Gastroesophageal sphincter (tissue), 4 donors: ENCODE measurements around the gene CALHM2. TPM values are rescaled to one million over a fixed set of nuclear protein-coding genes. Genes with fewer than 3 reads are reported as not detected.

Source experiments
- ATAC-seq: fragments of 150-250 bp; one replicate; pipeline ENCODE4 v1.9.1; 2016; ENCODE audit warnings: mild to moderate bottlenecking, moderate library complexity
- H3K27ac ChIP-seq, 4 donors: fragments of 200-600 bp; sonication (generic) in 3 of 4; 1 replicate in 3 of 4; 2 replicates in 1 of 4; pipeline ENCODE4 v1.5.1; 2016 to 2019
- H3K27me3 ChIP-seq: fragments of 200-600 bp; sonication (generic); one replicate; pipeline ENCODE4 v1.5.1; 2019
- H3K36me3 ChIP-seq, 2 donors: fragments of 200-600 bp; sonication (generic); one replicate each; pipeline ENCODE4 v1.5.1; 2019; ENCODE audit warnings: control low read depth in 1 of 2
- H3K4me1 ChIP-seq, 3 donors: fragments of 200-600 bp; sonication (generic); 1 replicate in 2 of 3; 2 replicates in 1 of 3; pipeline ENCODE4 v1.5.1; 2016 to 2019; ENCODE audit warnings: control low read depth in 2 of 3
- H3K4me3 ChIP-seq, 2 donors: fragments of 200-600 bp; sonication (generic); one replicate each; pipeline ENCODE4 v1.5.1; 2019; ENCODE audit warnings: mild to moderate bottlenecking in 1 of 2, moderate library complexity in 1 of 2
- H3K9me3 ChIP-seq, 3 donors: fragments of 200-600 bp; sonication (generic); one replicate each; pipeline ENCODE4 v1.5.1; 2017 to 2019; ENCODE audit warnings: control low read depth in 2 of 3
- EP300 ChIP-seq: sonication (generic); formaldehyde crosslinking; IDR thresholded peaks from one replicate; pipeline ENCODE4 v1.6.1; 2017; ENCODE audit warnings: antibody characterized with exemption, mild to moderate bottlenecking
- POLR2A ChIP-seq, 2 donors: fragments of 450-650 bp; IDR thresholded peaks; one replicate each; pipeline ENCODE4 v1.6.1; 2017; ENCODE audit warnings: antibody characterized with exemption in 2 of 2, mild to moderate bottlenecking in 2 of 2, moderate library complexity in 1 of 2
- POLR2AphosphoS5 ChIP-seq: sonication (generic); formaldehyde crosslinking; IDR thresholded peaks from one replicate; pipeline ENCODE4 v1.6.1; 2017; ENCODE audit warnings: antibody characterized with exemption
- WGBS, 2 donors: methylation state at CpG; one replicate each; pipeline ENCODE4 v1.1.5; 2018; ENCODE audit warnings: low coverage in 1 of 2; 5-methylcytosine and 5-hydroxymethylcytosine counted together
- total RNA-seq, 4 donors: library from RNA; depleted of rRNA; stranded (reverse); fragments of >200 nt; gene quantifications; one replicate each; pipeline ENCODE4 v1.1.0, GENCODE V29; 2016
- TF ChIP-seq, protein P1 (sequence below), 4 experiments: fragments of 200-600 bp in 2 of 4; fragments of 450-650 bp in 2 of 4; sonication (generic) in 1 of 4; IDR thresholded peaks; one replicate each; pipeline ENCODE4 v1.5.1; 2017 to 2019; ENCODE audit warnings: antibody characterized with exemption in 4 of 4, mild to moderate bottlenecking in 2 of 4, moderate library complexity in 2 of 4

CALHM2 gene
- total RNA-seq, 4 donors from 2014 or later, result 30.8 to 69.3 (median 49.6) TPM

DNA sequence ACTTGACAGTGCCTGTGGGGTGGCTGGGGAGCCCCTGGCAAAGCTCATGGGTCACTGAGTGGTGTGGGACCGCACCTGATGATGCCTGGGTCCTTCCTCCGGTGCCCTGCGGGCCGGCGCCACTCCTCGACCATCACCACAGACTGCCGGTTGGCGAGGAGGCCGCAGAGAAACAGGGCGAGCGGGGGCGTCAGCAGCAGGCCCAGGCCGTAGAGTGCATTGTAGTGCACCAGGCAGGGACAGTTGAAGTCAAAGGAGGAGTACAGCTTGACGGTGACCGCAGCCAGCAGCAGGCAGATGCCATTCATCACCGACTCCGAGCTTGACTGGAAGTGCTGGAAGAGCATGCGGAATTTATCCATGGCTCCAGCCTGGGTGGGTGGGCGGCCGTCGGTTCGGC, 26.5 kb upstream of the CALHM2 start:
- no peak for ATAC-seq
- peaks cover 0 to 15% (median 0%) of the 10 kb centered on the region in 3 donors for H3K4me1 ChIP-seq
- TF ChIP-seq POLR2AphosphoS5 (no peak), EP300 (no peak)
- no peaks in the 10 kb centered on the region for H3K36me3 ChIP-seq
- peaks cover 22% of the 10 kb centered on the region for H3K27me3 ChIP-seq
- WGBS, 2 donors, result 93% methylated on average over 3 of the region's 22 CpGs; no CpG with 5 or more reads in 1 of the 2 donors
- no peaks in the 10 kb centered on the region for H3K9me3 ChIP-seq
- H3K4me3 ChIP-seq, result no peak overlapping the region
- no peak overlapping the region for H3K27ac ChIP-seq

DNA sequence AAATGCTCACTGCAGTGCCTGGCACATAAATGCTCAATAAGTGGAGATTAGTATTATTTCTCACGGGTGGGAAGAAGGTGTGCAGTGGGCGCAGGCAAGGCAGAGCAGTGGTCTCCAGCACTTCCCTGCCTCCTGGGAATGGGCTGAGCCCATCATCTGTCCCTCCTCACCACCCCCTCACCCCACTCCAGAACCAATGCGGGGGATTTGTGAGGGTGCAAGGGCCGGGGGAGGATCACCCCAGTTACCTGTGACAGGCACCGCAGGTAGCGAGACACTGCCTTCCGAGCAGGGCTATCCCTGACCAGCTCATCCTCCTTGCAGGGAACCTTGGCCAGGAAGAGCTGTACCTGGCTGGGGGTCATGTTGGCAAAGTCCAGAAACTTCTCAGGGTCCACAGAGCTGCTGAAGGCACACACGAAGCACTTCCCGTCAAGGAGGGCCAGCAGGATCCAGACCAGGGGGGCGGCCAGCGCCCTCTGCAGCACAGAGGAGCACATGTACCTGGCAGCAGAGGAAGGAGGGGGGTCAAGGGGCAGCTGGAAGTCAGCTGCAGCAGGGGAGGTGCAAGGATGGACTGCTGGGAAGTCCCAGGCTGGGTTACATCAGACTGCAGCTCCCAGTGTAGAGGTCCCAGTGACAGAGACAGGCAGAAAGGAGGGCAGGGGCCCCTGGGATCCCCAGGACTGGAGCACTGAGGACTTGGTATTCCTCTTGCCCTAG, 24.0 kb upstream of the CALHM2 start:
- Histone ChIP-seq H3K9me3 (no peaks in the 10 kb centered on the region), H3K36me3 (no peaks in the 10 kb centered on the region), H3K27me3 (peaks cover 26% of the 10 kb centered on the region), H3K27ac (no peak overlapping the region), H3K4me1 (peaks cover 0 to 18% (median 4%) of the 10 kb centered on the region in 3 donors), H3K4me3 (no peak overlapping the region)
- TF ChIP-seq, protein P1, sequence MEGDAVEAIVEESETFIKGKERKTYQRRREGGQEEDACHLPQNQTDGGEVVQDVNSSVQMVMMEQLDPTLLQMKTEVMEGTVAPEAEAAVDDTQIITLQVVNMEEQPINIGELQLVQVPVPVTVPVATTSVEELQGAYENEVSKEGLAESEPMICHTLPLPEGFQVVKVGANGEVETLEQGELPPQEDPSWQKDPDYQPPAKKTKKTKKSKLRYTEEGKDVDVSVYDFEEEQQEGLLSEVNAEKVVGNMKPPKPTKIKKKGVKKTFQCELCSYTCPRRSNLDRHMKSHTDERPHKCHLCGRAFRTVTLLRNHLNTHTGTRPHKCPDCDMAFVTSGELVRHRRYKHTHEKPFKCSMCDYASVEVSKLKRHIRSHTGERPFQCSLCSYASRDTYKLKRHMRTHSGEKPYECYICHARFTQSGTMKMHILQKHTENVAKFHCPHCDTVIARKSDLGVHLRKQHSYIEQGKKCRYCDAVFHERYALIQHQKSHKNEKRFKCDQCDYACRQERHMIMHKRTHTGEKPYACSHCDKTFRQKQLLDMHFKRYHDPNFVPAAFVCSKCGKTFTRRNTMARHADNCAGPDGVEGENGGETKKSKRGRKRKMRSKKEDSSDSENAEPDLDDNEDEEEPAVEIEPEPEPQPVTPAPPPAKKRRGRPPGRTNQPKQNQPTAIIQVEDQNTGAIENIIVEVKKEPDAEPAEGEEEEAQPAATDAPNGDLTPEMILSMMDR (IDR thresholded peaks at IDR 0.05), result no peak
- TF ChIP-seq EP300, result no peak
- TF ChIP-seq POLR2AphosphoS5, result no peak
- TF ChIP-seq POLR2A (IDR thresholded peaks at IDR 0.05), result no peak
- no peak for ATAC-seq
- WGBS, 2 donors, result no CpG with 5 or more reads among the region's 11 CpGs

DNA sequence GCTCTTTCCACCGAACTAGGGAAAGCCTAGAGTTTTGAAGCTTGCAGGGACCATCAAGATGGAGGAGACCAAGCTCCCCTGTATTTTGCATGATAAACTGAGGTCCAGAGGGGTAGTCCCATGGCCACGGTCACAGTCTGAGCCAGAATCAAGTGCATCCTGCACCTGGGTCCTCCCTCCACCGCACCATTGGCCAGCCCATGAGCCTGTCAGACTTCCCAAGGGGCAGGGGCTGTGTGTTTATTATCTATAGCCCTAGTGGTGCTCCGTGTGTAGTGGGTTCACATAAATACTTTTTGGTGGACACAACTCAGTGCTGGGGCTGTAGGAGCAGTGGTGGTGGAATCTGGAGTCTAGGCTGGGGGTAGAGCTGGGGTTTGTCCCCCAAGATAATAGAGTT, 23.3 kb upstream of the CALHM2 start:
- no peak for ATAC-seq
- peaks cover 26% of the 10 kb centered on the region for H3K27me3 ChIP-seq
- no peaks in the 10 kb centered on the region for H3K9me3 ChIP-seq
- TF ChIP-seq POLR2AphosphoS5, result no peak
- no peak for TF ChIP-seq POLR2A (IDR thresholded peaks at IDR 0.05)
- no peak for TF ChIP-seq EP300
- TF ChIP-seq, protein P1 (IDR thresholded peaks at IDR 0.05), result no peak
- peaks cover 0 to 16% (median 5%) of the 10 kb centered on the region in 3 donors for H3K4me1 ChIP-seq
- no peak overlapping the region for H3K4me3 ChIP-seq
- no peaks in the 10 kb centered on the region for H3K36me3 ChIP-seq
- 82 to 100% methylated on average over 1 to 2 of the region's 4 CpGs for WGBS, 2 donors
- H3K27ac ChIP-seq, result no peak overlapping the region

DNA sequence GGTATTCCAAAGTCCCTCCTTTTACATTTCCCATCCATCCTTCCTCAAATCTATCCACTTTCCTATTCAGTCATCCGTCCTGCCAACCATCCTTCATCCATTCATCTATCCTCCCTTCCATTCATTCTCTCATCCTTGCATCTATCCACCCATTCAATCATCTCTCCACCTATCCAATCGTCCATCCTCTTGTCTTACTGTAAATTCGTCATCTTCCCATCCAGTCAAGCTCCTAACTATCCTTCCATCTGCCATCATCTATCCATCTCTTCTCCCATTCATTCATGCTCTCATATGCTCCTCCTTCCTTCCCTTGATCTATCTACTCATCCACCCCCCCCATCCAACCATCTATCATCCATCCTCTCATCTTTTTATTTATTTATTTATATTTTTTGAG, 21.9 kb upstream of the CALHM2 start:
- ATAC-seq, result no peak
- Histone ChIP-seq H3K4me3 (no peak overlapping the region), H3K4me1 (peaks cover 0 to 14% (median 5%) of the 10 kb centered on the region in 3 donors), H3K36me3 (no peaks in the 10 kb centered on the region), H3K27ac (no peak overlapping the region), H3K9me3 (no peaks in the 10 kb centered on the region), H3K27me3 (peaks cover 25% of the 10 kb centered on the region)
- TF ChIP-seq EP300 (no peak), POLR2AphosphoS5 (no peak), POLR2A (IDR thresholded peaks at IDR 0.05) (no peak)
- TF ChIP-seq, protein P1 (IDR thresholded peaks at IDR 0.05), result no peak
- 91 to 100% methylated on average over 2 to 3 of the region's 3 CpGs for WGBS, 2 donors

DNA sequence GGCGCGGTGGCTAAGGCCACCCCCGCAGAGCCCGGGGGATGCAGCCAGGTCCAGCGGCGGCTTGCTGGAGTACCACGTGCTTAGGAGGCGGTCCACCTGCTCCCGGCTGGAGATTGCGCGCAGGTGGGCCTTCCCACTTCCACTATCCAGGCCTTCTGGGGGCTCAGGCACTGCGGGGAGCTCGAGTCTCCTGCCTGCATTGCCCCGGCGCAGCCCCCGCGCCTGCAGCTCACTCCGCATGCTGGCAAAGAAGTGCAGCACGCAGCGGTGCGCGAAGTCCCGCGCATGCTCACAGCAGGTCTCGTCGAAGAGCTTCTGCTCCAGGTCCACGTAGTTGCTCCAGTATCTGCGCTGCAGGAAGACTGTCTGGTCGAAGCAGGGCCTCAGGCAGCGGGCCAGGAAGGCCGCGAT, 21.1 kb upstream of the CALHM2 start:
- Histone ChIP-seq H3K27me3 (peaks cover 16% of the 10 kb centered on the region), H3K4me3 (no peak overlapping the region), H3K9me3 (no peaks in the 10 kb centered on the region), H3K27ac (no peak overlapping the region), H3K36me3 (no peaks in the 10 kb centered on the region), H3K4me1 (peaks cover 0 to 14% (median 5%) of the 10 kb centered on the region in 3 donors)
- 54% methylated on average over 6 of the region's 32 CpGs; no CpG with 5 or more reads in 1 of the 2 donors for WGBS, 2 donors
- TF ChIP-seq POLR2A (IDR thresholded peaks at IDR 0.05) (no peak), EP300 (no peak), POLR2AphosphoS5 (no peak)
- TF ChIP-seq, protein P1 (IDR thresholded peaks at IDR 0.05), result no peak
- no peak for ATAC-seq
